Bladder microvascular endothelial cell (primary cell): ENCODE data around the gene RBAK. TPM values are rescaled to one million over a fixed set of nuclear protein-coding genes. Genes with fewer than 3 reads are reported as not detected.

Experiments used
- total RNA-seq: library from RNA; depleted of rRNA; stranded (reverse); fragments of >200 nt; gene quantifications from 2 replicates; pipeline ENCODE4 v1.2.3, GENCODE V29; 2014

Gene RBAK
- total RNA-seq, result 3.9 and 8.1 TPM in 2 replicates

DNA sequence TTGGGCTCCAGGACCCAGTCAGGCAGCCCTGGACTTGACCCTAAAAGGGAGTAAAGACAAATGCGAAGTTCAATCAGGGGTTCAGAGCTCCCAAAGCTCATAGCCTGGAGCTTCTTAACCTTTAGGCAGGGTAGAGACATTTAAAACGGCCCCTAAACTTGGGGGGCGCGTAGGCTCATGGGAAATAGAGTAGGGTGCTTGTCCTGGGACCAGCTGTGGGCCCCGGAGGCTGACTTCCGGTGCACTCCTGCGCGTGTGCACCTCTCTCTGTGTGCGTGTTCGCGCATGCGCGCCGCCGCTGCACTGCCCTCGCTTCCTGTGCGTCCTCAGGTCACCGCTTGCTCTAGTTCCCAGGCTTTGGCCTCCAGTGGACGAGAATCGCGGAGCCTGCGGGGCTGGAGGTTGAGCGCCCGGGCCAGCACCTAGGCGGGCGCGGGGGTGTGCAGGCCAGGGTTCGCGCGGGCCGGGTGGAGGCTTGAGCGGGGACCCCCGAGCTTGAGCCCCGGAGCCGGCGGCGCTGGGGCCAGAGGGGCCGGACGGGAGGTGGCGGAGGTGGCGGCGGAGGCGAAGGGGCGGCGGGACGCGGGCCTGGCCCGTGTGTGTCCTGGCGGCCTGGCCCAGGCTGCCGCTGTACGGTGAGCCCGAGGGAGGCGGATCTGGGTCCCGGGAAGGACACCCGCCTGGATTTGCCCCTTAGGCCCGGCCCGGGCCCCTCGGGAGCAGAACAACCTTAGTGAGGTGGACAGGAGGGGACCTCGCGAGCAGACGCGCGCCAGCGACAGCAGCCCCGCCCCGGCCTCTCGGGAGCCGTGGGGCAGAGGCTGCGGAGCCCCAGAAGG lies at the start of gene RBAK:
RBAK (plus strand) TSS at position 303 of the 839 bp plus-strand sequence. CDS start 2,217 bp downstream, outside the sequence.

Other genes starting within 250 kb of the RBAK start
- 0.31 TPM in 1 of 2 replicates, not detected in the other for gene PAPOLB, start 183.8 kb upstream of the RBAK start, total RNA-seq
- 0.65 and 1.3 TPM in 2 replicates for gene RADIL, start 162.1 kb upstream of the RBAK start, total RNA-seq
- gene MMD2, start 86.7 kb upstream of the RBAK start, total RNA-seq, result not detected in 2 replicates
- 58.3 and 76.9 TPM in 2 replicates for gene WIPI2, start 144.4 kb downstream of the RBAK start, total RNA-seq
- gene SLC29A4, start 237.1 kb downstream of the RBAK start, total RNA-seq, result 0.49 and 3.0 TPM in 2 replicates